ENCODE data around the gene PDZRN3.

PDZRN3 gene

GRCh38 chr3:73624821-73625665 lies at the start of gene PDZRN3:
PDZRN3 (minus strand) TSS chr3:73624941.
- DNase-seq (ENCODE audit: low spot score), result peak; percentile 38

DNA sequence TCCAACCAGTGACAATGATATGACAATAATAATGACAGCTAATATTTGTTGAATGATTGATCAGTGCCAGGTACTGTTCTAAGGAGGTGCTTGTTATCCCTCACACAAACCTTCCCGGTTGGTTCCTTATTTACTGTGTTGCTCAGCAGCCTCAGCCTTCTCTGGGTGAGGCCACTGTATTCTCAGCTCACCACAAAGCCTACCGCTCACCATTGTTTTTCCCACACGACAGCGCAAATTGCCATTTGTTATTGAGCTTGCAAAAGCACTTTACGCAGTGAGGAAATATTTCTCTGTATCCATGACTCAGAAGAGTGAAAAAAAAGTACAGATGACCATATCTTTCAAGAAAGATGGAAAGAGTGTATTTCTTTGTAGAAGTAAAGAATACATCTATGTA lies 49.5 kb upstream of the PDZRN3 start:
- DNase-seq (ENCODE audit: low spot score), result no peak

GRCh38 chr3:73669260-73669659 lies 44.5 kb upstream of the PDZRN3 start:
- no peak for DNase-seq (ENCODE audit: low spot score)

GRCh38 chr3:73668391-73668790 lies 43.6 kb upstream of the PDZRN3 start:
- no peak for DNase-seq (ENCODE audit: low spot score)

- DNase-seq (ENCODE audit: low spot score), result no peak
Measured at GRCh38 chr3:73667889-73668288, 43.1 kb upstream of the PDZRN3 start.

- DNase-seq (ENCODE audit: low spot score), result no peak
Measured at GRCh38 chr3:73665286-73665685, 40.5 kb upstream of the PDZRN3 start.

GRCh38 chr3:73664389-73664788 lies 39.6 kb upstream of the PDZRN3 start:
- no peak for DNase-seq (ENCODE audit: low spot score)

DNA sequence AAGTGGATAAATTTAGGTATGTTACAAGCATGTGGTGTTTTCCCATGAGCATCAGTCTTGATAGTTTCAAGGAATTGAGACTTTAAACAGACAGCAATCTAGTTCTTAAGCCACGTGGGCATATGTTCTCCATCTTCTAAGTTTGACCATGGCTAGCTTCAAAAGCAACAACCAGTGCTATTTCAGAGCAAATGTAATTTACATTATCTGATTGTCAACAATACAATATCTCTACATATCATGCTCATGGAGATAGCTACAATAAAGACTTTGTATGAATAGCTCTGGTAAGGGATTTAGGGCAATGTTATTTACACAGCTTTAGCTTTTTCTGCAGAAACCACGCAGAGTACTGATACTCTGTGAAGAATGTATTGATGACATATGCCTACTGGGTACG lies 38.8 kb upstream of the PDZRN3 start:
- DNase-seq (ENCODE audit: low spot score), result no peak

- DNase-seq (ENCODE audit: low spot score), result no peak
Measured at GRCh38 chr3:73661265-73661664, 36.5 kb upstream of the PDZRN3 start.

- no peak for DNase-seq (ENCODE audit: low spot score)
Measured at GRCh38 chr3:73658227-73658626, 33.5 kb upstream of the PDZRN3 start.

DNA sequence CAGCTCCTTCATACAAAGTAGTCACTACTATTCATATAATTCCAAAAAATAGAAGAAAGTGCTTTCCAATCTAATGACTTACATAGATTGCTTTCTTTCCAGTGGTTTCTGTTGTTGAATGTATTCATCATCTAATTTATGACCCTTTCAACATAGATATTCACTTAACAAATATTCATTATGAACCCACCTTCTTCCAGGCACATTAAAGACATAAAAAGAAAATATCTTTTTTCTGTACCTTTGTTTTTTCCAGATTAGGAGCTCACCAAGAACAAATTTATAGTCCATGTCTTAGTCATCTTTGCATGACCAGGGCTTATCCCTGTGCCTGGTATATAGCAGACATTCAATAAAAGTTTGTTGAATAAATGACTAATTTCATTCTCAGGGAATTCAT lies 32.4 kb upstream of the PDZRN3 start:
- DNase-seq (ENCODE audit: low spot score), result no peak

DNA sequence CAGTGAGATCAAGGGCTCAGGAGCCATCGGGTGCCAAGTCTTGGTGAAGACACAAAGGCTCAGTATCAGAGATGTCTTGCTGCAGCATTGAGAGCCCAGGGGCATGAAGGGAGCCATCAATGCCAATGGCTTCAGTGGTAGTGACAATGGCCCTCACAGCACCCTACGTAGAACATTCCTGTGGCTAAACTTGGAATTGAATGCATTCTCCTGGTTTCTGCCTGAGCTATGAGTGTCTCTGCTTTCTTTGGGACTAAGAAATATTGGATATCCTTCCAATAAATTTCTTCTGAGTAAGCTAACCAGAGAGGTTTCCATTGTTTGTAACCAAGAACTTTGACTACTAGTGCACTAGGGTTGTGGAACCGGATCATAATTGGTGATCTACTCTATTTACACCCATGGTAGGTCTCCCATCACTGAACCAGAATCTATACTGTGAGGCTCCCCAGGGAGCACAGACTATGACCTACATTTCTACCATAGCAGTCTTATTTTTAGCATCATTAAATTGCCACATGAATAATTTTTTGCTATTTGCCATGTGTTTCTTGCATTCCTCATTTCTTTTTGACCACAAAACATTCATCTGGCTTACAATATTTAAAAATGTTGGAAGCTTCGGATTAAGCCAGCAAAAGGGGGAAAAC lies 31.6 kb upstream of the PDZRN3 start:
- DNase-seq (ENCODE audit: low spot score), result no peak

- no peak for DNase-seq (ENCODE audit: low spot score)
Measured at GRCh38 chr3:73655197-73655596, 30.5 kb upstream of the PDZRN3 start.

GRCh38 chr3:73653877-73654276 lies 29.1 kb upstream of the PDZRN3 start:
- no peak for DNase-seq (ENCODE audit: low spot score)

- DNase-seq (ENCODE audit: low spot score), result no peak
Measured at GRCh38 chr3:73653351-73653750, 28.6 kb upstream of the PDZRN3 start.

GRCh38 chr3:73652896-73653295 lies 28.2 kb upstream of the PDZRN3 start:
- DNase-seq (ENCODE audit: low spot score), result no peak

- DNase-seq (ENCODE audit: low spot score), result no peak
Measured at GRCh38 chr3:73637042-73637441, 12.3 kb upstream of the PDZRN3 start.

DNA sequence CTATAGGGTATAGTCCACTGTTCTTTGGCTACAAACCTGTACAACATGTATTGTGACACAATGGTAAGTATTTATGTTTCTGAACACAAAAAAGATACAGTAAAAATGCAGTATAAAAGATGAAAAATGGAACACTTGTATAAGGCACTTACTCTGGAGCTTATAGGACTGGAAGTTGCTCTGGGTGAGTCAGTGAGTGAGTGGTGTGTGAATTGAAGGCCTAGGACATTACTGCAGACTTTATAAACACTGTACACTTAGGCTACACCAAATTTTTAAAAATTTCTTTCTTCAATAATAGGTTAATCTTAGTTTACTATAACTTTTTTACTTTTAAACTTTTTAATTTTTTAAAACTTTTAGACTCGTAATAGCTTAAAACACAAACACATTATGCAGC lies 10.5 kb upstream of the PDZRN3 start:
- DNase-seq (ENCODE audit: low spot score), result no peak

- DNase-seq (ENCODE audit: low spot score), result no peak
Measured at GRCh38 chr3:73633916-73634344, 9.2 kb upstream of the PDZRN3 start.

- DNase-seq (ENCODE audit: low spot score), result no peak
Measured at GRCh38 chr3:73633453-73633852, 8.7 kb upstream of the PDZRN3 start.

- DNase-seq (ENCODE audit: low spot score), result no peak
Measured at GRCh38 chr3:73626106-73626505, 1.4 kb upstream of the PDZRN3 start.

DNA sequence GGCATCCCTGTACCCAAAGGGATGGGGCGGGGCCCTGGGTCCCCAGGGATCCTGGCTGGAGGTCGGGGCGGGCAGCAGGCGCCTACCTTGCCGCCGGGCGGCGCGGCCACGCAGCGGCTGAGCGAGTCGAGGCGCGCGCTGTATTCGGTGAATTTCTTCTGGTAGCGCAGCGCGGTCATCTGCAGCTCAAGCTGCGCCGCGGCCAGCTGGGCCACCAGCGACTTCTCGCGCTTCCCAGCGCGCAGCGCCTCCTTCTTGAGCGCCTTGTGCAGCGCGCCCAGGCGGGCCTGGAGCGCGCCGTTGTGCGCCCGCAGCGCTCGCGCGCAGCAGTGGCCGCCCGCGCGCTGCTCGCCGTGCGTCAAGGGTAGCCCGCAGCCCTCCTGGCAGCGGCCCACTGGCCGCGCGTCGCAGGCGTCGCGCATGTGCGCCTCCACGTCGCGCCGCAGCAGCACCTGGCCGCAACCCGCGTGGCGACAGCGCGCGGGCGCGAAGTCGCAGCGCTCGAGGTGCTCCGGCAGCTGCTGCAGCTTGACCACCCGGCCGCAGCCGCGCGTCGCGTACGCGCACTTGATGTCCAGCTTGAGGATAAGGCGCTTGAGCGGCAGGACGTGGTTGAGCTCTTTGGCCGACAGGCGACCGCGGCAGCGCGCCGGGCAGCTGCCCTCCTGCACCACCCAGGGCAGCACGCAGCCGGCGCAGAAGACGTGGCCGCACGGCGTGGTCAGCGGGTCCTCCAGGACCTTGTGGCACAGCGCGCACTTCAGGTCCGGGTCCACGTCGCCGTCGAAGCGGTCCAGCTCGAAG lies 522 bp downstream of the PDZRN3 start:
- DNase-seq (ENCODE audit: low spot score), result no peak

GRCh38 chr3:73623346-73623745 lies 1.4 kb downstream of the PDZRN3 start:
- DNase-seq (ENCODE audit: low spot score), result no peak
